NCI-H82 treated with DMSO at 0.1 percent for 48 hours (cell line): ENCODE results near the gene PTCRA.
"Not testable (repeated sequence)": the region's sequence is repeated elsewhere in the genome, so short reads cannot be mapped to it uniquely, and the experiment has no call there.

ENCODE experiments used
- DNase-seq: peaks from one replicate; lab custom pipeline; 2025; ENCODE audit not compliant: unreplicated experiment; lab: John Stamatoyannopoulos, UW

PTCRA gene

DNA sequence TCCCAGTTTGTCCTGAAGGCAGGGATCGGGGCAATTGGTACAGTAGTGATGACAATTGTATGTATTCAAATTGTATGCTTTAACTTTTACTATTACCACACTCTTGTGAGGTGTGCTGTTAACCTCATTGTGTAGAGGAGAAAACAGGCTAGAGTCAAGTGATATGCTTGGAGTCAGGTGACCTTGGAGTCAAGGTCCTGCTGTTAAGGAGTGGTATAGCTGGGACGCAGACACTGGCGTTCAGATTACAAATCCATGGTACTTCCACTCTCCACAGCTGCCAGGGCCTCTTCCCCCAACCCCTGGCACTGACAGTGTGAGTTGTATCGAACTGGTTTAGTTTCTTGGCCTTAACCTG is 23.9 kb downstream of the PTCRA start:
- no peak for DNase-seq

DNA sequence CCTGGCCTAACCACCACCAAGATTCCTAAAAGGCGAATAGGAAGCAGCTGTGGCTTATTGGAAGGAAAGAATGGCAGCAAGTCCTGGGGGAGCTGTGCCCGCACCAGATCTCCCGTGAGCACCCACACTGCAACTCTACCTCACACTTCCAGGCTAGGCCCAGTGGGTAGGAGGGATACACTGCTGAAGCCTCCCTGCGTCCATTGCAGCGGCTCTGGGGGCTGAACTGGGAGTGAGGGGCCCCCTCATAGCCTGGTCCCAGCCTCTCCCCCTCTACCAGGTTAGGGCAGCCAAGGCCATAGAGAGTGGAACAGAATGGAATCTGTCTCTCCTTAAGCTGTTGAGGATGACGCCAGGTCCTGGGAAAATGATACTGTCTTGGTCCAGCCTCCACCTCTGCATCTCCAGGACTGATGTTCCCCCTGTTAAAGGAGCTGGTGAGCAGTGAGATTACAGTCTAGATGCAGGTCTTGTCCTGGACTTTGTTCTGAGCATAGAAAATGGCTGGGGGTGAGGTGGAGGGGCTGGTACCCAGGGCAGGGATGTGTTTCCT is 24.7 kb downstream of the PTCRA start:
- DNase-seq: no peak

DNA sequence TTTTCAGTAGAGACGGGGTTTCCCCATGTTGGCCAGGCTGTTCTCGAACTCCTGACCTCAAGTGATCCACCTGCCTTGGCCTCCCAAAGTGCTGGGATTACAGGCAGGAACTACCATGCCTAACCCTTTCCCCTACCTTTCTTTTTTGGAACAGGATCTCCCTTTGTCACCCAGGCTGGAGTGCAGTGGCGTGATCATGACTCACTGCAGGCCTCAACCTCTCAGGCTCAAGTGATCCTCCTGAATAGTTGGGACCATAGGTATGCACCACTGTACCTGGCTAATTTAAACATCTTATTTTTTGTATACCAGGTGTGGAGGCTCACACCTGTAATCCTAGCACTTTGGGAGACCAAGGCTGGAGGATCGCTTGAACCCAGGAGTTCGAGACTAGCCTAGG is 25.5 kb downstream of the PTCRA start:
- not testable (repeated sequence) for DNase-seq

- no peak for DNase-seq
Observed at GRCh38 chr6:42942444-42942843, 26.6 kb downstream of the PTCRA start.

- no peak for DNase-seq
Observed at GRCh38 chr6:42947950-42948349, 32.1 kb downstream of the PTCRA start.

GRCh38 chr6:42952389-42952788 is 36.5 kb downstream of the PTCRA start:
- DNase-seq: no peak

DNA sequence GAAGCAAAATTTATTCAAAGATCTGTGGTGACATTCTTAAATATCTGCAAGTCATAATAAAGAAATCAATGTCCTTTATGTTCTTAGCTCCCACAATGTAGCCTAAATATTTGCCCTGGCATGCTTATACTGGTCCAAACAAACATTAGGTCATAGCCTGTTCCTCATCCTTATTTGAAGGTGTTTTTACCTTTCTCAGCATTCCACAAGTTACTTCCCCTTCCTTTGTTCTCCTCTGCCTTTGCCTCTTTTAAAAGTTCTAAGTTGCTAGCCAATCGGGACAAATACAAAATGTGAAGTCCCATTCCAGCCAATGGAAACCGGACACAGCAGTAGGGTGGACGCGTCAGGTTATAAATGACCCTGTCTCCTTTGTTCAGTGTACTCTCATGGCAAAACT is 38.6 kb downstream of the PTCRA start:
- DNase-seq: not testable (repeated sequence)

GRCh38 chr6:42958125-42958524 is 42.3 kb downstream of the PTCRA start:
- no peak for DNase-seq

DNA sequence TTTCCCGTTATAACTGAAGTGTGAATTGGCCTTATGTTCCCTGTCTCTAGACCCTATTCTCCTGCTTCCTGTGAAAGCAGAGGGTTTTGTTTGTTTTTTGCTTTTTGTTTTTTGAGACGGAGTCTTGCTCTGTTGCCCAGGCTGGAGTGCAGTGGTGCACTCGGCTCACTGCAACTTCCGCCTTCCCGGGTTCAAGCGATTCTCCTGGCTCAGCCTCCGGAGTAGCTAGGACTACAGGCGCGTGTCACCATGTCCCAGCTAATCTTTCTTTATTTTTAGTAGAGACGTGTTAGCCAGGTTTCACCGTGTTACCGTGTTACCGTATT is 44.0 kb downstream of the PTCRA start:
- no peak for DNase-seq

- DNase-seq: no peak
Observed at GRCh38 chr6:42960243-42961019, 44.6 kb downstream of the PTCRA start, which contains the start of gene GNMT. Gene GNMT, plus strand, starts transcription at chr6:42960754. Its CDS starts 14 bp downstream, at chr6:42960768.

DNA sequence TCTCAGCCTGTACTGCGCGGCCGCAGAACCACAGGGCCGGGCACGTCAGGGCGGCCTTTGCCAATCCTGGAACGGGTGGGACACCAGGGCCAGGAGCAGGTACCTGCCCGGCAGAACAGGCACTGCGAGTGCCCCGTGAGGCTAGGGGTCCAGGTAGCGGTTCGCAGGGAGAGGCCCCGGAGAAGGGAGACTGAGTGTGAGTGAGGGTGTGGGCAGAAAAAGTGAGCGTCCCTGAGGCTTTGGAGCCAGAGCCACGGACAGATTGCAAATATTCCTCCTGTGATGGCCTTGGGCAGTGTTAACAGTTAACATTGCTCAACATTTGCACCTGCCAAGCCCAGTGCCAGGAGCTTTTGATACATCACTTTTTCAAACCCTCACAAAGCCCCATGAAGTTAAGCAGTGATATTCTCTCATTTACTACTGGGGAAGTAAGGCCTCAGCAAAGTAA is 45.2 kb downstream of the PTCRA start:
- DNase-seq: no peak

GRCh38 chr6:42962096-42962495 is 46.2 kb downstream of the PTCRA start:
- no peak for DNase-seq

GRCh38 chr6:42962502-42963178 is 46.8 kb downstream of the PTCRA start:
- DNase-seq: no peak

GRCh38 chr6:42963179-42963854 is 47.5 kb downstream of the PTCRA start:
- no peak for DNase-seq

DNA sequence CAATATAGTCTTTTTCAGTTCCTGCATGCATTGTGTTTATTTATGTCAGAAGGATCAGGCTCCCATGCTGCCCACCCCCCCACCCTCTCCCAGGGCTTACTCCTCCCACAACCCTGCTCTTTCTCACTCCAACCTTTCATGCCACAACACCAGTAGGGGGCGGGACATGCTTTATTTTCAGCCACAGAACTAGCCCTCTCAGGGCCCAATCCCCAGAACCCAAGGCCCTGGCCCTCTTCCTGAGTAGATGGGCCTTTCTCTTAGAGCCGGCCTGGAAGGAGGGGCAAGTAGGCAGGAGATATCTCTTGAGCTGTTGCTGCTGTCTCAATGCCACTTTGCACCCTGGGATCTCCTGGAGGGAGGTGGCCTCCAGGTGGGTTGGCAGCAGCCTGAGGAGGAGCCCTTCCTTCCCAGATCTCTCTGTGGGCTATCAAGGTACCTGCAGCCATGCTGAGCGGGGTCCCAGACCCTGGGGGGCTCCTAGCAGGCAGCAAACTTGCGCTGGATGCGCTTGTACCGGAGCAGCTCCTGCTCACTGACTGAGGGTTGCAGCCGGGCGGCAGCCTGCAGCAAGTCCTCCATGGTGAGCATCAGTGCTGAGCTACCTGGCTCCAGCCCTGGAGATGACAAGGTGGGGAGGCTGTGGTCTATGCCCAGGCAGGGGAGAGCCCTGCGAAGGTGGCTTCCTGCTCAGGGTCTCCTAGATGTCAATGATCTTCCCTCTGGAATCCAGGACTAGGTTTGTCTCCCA is 48.2 kb downstream of the PTCRA start:
- DNase-seq: peak; percentile 40

- DNase-seq: no peak
Observed at GRCh38 chr6:42966571-42966970, 50.7 kb downstream of the PTCRA start.

DNA sequence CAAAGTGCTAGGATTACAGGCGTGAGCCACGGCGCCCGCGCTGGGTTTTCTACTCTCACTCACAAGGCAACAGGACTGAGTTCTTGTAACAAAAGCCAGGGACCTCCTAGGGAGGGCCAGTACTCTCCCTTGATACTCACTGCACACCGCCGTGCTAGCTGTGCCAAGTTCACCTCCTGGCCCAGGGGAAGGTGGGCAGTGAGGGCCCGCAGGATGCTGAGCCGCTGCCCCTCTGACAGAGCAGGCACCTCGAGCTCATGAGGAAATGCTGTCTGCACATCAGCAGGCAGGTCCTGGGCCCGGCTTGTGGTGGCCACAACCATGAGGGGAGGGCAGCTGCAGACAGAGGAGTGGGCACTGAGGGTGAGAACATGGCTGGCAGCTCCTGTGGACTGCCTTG is 51.4 kb downstream of the PTCRA start:
- DNase-seq: no peak

DNA sequence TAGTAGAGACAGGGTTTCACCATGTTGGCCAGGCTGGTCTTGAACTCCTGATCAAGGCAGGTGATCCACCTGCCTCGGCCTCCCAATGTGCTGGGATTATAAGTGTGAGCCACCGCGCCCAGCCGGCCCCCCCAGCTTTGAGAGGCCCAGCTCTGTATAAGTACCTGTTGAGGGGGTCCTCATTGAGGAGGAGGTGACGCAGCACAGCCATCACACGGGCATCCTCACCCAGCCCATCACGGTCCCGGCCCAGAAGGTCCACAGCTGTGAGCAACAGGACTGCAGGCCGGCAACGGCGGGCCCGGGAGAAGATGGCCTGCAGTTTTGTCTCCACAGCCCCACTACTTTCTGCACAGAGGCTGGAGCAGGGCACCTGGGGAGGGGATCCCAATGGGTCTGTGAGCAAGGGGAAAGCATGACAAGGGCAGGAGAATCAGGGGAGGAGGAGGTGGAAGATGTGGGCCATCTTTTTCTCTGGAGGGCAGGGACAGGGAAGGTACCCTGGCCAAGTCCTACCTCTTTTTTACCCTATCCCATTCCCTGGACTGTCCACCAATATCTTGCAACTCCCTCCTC is 52.4 kb downstream of the PTCRA start:
- no peak for DNase-seq

DNA sequence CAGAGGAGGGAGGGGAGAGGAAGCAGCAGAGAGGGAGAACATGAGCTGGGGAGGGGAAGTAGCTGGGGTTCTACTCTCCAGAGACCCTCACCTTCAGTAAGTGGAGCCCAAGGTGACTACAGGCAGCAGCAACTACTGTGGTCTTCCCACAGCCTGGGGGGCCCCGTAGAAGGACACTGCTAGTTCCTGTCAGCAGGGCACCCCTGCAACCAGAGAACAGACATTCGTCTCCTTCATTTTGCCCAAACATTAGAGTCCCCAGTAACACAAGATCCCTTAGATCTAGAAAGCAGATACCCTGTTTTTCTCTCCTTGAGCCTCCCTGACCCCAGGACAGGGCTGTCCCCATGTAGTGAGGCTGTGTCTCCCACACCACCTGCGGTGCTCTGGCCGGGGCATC is 52.9 kb downstream of the PTCRA start:
- DNase-seq: no peak

DNA sequence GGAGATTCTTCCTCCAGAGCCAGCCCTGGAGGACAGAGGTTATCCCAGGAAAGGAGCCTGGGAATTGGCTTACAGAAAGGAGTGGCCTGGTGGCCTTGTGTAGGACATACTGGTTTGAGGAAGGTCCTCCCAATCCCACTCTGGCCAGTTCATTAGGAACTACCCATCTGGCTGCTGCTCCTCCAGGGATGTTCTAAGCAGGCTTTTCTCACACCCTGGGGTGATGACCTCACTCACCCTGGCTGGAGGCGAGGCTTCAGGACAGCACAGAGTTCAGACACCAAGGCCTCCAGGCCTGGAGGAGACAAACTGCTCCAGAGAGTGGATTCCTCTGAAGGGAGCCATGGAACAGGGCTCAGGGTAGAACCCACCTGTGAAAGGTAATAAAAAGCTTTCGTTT is 53.6 kb downstream of the PTCRA start:
- DNase-seq: no peak

GRCh38 chr6:42969934-42970333 is 54.1 kb downstream of the PTCRA start:
- no peak for DNase-seq
